GM23338 (cell line): ENCODE data around the gene MTIF3. TPM values are rescaled to one million over a fixed set of nuclear protein-coding genes. Genes with fewer than 3 reads are reported as not detected.

Experiments used
- ATAC-seq: fragments of 200-7000 bp; cut with Tn5 transposase; 3 replicates; pipeline ENCODE4 v1.9.1; 2020
- DNase-seq: peaks from one replicate; pipeline ENCODE4 v3.0.0-alpha.2; 2015; ENCODE audit warnings: low spot score
- H2AFZ ChIP-seq: fragments of 200-600 bp; sonication (generic); 2 replicates; pipeline ENCODE4 v1.8.0; 2016; ENCODE audit warnings: antibody characterized with exemption, mild to moderate bottlenecking, moderate library complexity
- H3F3A ChIP-seq: fragments of 200-600 bp; sonication (generic); replicated peaks from 2 replicates; pipeline ENCODE4 v1.8.0; 2017; ENCODE audit warnings: antibody characterized with exemption, mixed run types, low read depth
- H3K27ac ChIP-seq: fragments of 200-600 bp; sonication (generic); 2 replicates; pipeline ENCODE4 v1.6.1; 2016; ENCODE audit warnings: low read depth
- H3K27me3 ChIP-seq: fragments of 200-600 bp; sonication (generic); 2 replicates; pipeline ENCODE4 v1.8.0; 2016; ENCODE audit warnings: mild to moderate bottlenecking, mixed run types, moderate library complexity; ENCODE audit not compliant: insufficient read depth
- H3K36me3 ChIP-seq: fragments of 200-600 bp; sonication (generic); 2 replicates; pipeline ENCODE4 v1.8.0; 2016; ENCODE audit warnings: mild to moderate bottlenecking; ENCODE audit not compliant: insufficient read depth
- H3K4me1 ChIP-seq: fragments of 200-600 bp; sonication (generic); 2 replicates; pipeline ENCODE4 v1.8.0; 2016; ENCODE audit warnings: mild to moderate bottlenecking, moderate library complexity; ENCODE audit not compliant: insufficient read depth
- H3K4me2 ChIP-seq: fragments of 200-600 bp; sonication (generic); 2 replicates; pipeline ENCODE4 v1.7.1; 2017; ENCODE audit warnings: mixed run types
- H3K4me3 ChIP-seq: fragments of 200-600 bp; sonication (generic); 2 replicates; pipeline ENCODE4 v1.6.1; 2016; ENCODE audit warnings: mixed run types
- H3K79me2 ChIP-seq: fragments of 200-600 bp; sonication (generic); replicated peaks from 2 replicates; pipeline ENCODE4 v1.8.0; 2017; ENCODE audit warnings: mild to moderate bottlenecking; ENCODE audit not compliant: insufficient read depth
- H3K9me2 ChIP-seq: fragments of 200-600 bp; sonication (generic); 2 replicates; pipeline ENCODE4 v1.8.0; 2017; ENCODE audit not compliant: insufficient read depth
- H4K20me1 ChIP-seq: fragments of 200-600 bp; sonication (generic); replicated peaks from 2 replicates; pipeline ENCODE4 v1.8.0; 2017; ENCODE audit warnings: mild to moderate bottlenecking; ENCODE audit not compliant: insufficient read depth
- H3K27ac Mint-ChIP-seq: 2 replicates; pipeline ENCODE4 v1.8.0; 2020; ENCODE audit warnings: inconsistent platforms, mild to moderate bottlenecking, moderate library complexity, mixed read lengths
- H3K27me3 Mint-ChIP-seq: 3 replicates; pipeline ENCODE4 v1.8.0; 2022; ENCODE audit warnings: low read depth, mild to moderate bottlenecking, moderate library complexity, mixed read lengths, inconsistent platforms; ENCODE audit not compliant: insufficient read depth, poor library complexity
- H3K36me3 Mint-ChIP-seq: 3 replicates; pipeline ENCODE4 v1.8.0; 2021; ENCODE audit warnings: low read depth, mild to moderate bottlenecking, inconsistent platforms, moderate library complexity, mixed read lengths
- H3K4me1 Mint-ChIP-seq: 3 replicates; pipeline ENCODE4 v1.8.0; 2020; ENCODE audit warnings: mild to moderate bottlenecking, inconsistent platforms, mixed read lengths
- H3K4me3 Mint-ChIP-seq: 3 replicates; pipeline ENCODE4 v1.8.0; 2021; ENCODE audit warnings: moderate library complexity, mild to moderate bottlenecking, inconsistent platforms, mixed read lengths
- H3K9me3 Mint-ChIP-seq: 3 replicates; pipeline ENCODE4 v1.8.0; 2020; ENCODE audit warnings: moderate library complexity, mild to moderate bottlenecking, inconsistent platforms, mixed read lengths
- CREB1 ChIP-seq: fragments of 250-450 bp; sonication (Bioruptor Pico); IDR thresholded peaks from 2 replicates; pipeline ENCODE4 v1.5.0; 2020; ENCODE audit warnings: low read depth, mild to moderate bottlenecking, moderate library complexity
- EZH2 ChIP-seq: fragments of 200-600 bp; sonication (generic); IDR thresholded peaks from one replicate; pipeline ENCODE4 v1.8.0; 2017; ENCODE audit warnings: antibody characterized with exemption, mild to moderate bottlenecking, low read depth; ENCODE audit not compliant: unreplicated experiment
- JUNB ChIP-seq: IDR thresholded peaks from one replicate; pipeline ENCODE4 v1.6.1; 2016; ENCODE audit warnings: antibody characterized with exemption; ENCODE audit not compliant: unreplicated experiment
- POLR2AphosphoS5 ChIP-seq: IDR thresholded peaks from 2 replicates; pipeline ENCODE4 v1.6.1; 2016; ENCODE audit warnings: antibody characterized with exemption, low read depth
- ZNF114 ChIP-seq: fragments of 250-450 bp; sonication (Bioruptor Pico); IDR thresholded peaks from 2 replicates; pipeline ENCODE4 v1.5.0; 2020; ENCODE audit warnings: mild to moderate bottlenecking, moderate library complexity
- ZNF331 ChIP-seq: fragments of 250-450 bp; sonication (Bioruptor Pico); IDR thresholded peaks from 2 replicates; pipeline ENCODE4 v1.5.0; 2020; ENCODE audit warnings: low read depth, mild to moderate bottlenecking, moderate library complexity
- polyA plus RNA-seq: library from polyadenylated mRNA; unstranded; fragments of >200 nt; fragmentation: Nextera tagmentation; extraction: Ambion mirVana; gene quantifications from 2 replicates; pipeline ENCODE4 v1.2.1, GENCODE V29; 2016
- total RNA-seq: library from RNA; depleted of rRNA; stranded (reverse); fragments of >200 nt; shearing (Covaris generic); gene quantifications from 2 replicates; pipeline ENCODE4 v1.2.3, GENCODE V29; 2014
- TF ChIP-seq, protein P1 (sequence below): fragments of 250-450 bp; sonication (Bioruptor Pico); IDR thresholded peaks from 2 replicates; pipeline ENCODE4 v1.5.0; 2020; ENCODE audit warnings: mild to moderate bottlenecking, moderate library complexity

MTIF3 gene
- total and polyA plus RNA-seq, 2 experiments from 2014 or later = 33.0 to 152 TPM

DNA sequence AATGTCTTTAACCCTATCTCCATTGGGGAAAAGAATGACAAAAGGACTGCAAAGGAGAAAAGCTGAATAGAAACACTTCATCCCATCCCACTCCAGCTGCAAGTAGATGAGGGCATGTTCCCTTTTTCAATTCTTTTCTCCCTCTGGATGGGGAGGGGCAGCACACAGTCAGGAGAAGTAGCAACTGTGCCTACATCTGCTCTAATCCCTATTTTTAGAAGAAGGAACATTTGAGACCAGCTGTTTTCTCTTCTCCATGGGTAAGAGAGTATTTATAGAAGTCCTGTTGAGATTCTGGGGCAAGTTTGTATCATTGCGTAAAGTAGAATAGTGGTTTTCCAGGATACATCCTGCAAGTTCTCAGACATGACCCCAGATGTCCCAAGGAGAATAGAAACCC lies 35.2 kb downstream of the MTIF3 start (continued):
- TF ChIP-seq, protein P1, sequence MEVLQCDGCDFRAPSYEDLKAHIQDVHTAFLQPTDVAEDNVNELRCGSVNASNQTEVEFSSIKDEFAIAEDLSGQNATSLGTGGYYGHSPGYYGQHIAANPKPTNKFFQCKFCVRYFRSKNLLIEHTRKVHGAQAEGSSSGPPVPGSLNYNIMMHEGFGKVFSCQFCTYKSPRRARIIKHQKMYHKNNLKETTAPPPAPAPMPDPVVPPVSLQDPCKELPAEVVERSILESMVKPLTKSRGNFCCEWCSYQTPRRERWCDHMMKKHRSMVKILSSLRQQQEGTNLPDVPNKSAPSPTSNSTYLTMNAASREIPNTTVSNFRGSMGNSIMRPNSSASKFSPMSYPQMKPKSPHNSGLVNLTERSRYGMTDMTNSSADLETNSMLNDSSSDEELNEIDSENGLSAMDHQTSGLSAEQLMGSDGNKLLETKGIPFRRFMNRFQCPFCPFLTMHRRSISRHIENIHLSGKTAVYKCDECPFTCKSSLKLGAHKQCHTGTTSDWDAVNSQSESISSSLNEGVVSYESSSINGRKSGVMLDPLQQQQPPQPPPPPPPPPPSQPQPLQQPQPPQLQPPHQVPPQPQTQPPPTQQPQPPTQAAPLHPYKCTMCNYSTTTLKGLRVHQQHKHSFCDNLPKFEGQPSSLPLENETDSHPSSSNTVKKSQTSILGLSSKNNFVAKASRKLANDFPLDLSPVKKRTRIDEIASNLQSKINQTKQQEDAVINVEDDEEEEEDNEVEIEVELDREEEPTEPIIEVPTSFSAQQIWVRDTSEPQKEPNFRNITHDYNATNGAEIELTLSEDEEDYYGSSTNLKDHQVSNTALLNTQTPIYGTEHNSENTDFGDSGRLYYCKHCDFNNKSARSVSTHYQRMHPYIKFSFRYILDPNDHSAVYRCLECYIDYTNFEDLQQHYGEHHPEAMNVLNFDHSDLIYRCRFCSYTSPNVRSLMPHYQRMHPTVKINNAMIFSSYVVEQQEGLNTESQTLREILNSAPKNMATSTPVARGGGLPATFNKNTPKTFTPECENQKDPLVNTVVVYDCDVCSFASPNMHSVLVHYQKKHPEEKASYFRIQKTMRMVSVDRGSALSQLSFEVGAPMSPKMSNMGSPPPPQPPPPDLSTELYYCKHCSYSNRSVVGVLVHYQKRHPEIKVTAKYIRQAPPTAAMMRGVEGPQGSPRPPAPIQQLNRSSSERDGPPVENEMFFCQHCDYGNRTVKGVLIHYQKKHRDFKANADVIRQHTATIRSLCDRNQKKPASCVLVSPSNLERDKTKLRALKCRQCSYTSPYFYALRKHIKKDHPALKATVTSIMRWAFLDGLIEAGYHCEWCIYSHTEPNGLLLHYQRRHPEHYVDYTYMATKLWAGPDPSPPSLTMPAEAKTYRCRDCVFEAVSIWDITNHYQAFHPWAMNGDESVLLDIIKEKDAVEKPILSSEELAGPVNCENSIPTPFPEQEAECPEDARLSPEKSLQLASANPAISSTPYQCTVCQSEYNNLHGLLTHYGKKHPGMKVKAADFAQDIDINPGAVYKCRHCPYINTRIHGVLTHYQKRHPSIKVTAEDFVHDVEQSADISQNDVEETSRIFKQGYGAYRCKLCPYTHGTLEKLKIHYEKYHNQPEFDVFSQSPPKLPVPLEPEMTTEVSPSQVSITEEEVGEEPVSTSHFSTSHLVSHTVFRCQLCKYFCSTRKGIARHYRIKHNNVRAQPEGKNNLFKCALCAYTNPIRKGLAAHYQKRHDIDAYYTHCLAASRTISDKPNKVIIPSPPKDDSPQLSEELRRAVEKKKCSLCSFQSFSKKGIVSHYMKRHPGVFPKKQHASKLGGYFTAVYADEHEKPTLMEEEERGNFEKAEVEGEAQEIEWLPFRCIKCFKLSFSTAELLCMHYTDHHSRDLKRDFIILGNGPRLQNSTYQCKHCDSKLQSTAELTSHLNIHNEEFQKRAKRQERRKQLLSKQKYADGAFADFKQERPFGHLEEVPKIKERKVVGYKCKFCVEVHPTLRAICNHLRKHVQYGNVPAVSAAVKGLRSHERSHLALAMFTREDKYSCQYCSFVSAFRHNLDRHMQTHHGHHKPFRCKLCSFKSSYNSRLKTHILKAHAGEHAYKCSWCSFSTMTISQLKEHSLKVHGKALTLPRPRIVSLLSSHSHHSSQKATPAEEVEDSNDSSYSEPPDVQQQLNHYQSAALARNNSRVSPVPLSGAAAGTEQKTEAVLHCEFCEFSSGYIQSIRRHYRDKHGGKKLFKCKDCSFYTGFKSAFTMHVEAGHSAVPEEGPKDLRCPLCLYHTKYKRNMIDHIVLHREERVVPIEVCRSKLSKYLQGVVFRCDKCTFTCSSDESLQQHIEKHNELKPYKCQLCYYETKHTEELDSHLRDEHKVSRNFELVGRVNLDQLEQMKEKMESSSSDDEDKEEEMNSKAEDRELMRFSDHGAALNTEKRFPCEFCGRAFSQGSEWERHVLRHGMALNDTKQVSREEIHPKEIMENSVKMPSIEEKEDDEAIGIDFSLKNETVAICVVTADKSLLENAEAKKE (CRISPR knock-in tag) = no peak
- TF ChIP-seq ZNF331 (CRISPR knock-in tag) = no peak
- no peak for TF ChIP-seq ZNF114 (CRISPR knock-in tag)

DNA sequence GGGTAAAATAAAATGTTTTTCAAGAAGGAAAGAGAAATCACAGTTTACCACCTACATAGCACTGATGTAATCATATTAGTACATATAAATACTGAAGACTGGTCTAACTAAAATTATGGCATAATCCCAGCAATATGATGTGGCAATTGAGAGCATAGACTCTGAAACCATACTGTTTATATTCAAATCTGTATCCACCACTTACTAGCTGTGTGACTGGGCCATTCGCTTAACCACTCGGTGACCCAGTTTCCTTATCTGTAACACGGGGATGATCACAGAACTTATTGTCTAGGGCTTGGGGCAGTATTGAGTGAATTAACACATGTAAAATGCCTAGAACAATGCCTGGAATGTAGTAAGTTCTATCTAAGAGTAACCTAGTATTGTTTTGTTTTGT lies 39.0 kb downstream of the MTIF3 start:
- Histone ChIP-seq H3K36me3 (no peaks in the 10 kb centered on the region), H3K4me3 (no peak overlapping the region)
- H3K36me3 Mint-ChIP-seq = no peaks in the 10 kb centered on the region

DNA sequence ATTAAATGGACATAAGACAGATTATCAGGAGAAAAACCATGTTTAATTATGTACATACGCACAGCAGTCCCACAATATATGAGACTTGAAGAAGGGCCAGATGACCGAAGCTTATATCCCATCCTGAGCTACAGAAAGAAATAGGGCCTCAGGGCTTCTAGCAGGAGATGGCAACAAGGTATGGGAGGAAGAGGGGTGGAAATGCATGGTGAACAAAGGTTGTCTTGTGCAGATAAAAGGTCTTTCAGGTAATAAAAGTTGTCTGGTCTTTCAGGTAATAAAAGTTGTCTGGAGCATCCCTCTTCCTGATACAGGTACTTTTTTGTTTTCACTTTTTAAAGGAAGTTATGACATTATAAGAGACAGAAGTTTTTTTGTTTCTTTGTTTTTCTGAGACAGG lies 41.4 kb downstream of the MTIF3 start:
- Histone ChIP-seq H4K20me1 (no peaks in the 10 kb centered on the region), H3K9me2 (no peaks in the 10 kb centered on the region), H3K4me2 (no peak overlapping the region), H3F3A (no peaks in the 10 kb centered on the region), H3K4me3 (no peak overlapping the region), H3K79me2 (no peaks in the 10 kb centered on the region), H3K36me3 (no peaks in the 10 kb centered on the region), H2AFZ (no peak overlapping the region), H3K4me1 (no peaks in the 10 kb centered on the region), H3K27me3 (no peaks in the 10 kb centered on the region), H3K27ac (no peak overlapping the region)
- DNase-seq (no peak), ATAC-seq (no peak)
- H3K4me3 Mint-ChIP-seq = no peak overlapping the region
- H3K36me3 Mint-ChIP-seq = no peaks in the 10 kb centered on the region
- no peak overlapping the region for H3K27ac Mint-ChIP-seq
- H3K27me3 Mint-ChIP-seq = no peaks in the 10 kb centered on the region
- no peaks in the 10 kb centered on the region; the same call in 2 of the 3 replicates for H3K9me3 Mint-ChIP-seq
- H3K4me1 Mint-ChIP-seq = peaks cover 3% of the 10 kb centered on the region
- TF ChIP-seq JUNB = no peak
- TF ChIP-seq POLR2AphosphoS5 = no peak
- no peak for TF ChIP-seq CREB1

More for the DNA sequence above, 39.0 kb downstream of the MTIF3 start:
- Histone ChIP-seq H3K79me2 (no peaks in the 10 kb centered on the region), H3K27ac (no peak overlapping the region), H3K4me1 (no peaks in the 10 kb centered on the region), H4K20me1 (no peaks in the 10 kb centered on the region), H3F3A (no peaks in the 10 kb centered on the region), H3K4me2 (no peak overlapping the region), H3K9me2 (no peaks in the 10 kb centered on the region), H3K27me3 (no peaks in the 10 kb centered on the region), H2AFZ (no peak overlapping the region)
- H3K27me3 Mint-ChIP-seq = no peaks in the 10 kb centered on the region
- no peak overlapping the region for H3K4me3 Mint-ChIP-seq
- no peak overlapping the region for H3K27ac Mint-ChIP-seq
- no peak for TF ChIP-seq CREB1
- TF ChIP-seq ZNF331 (CRISPR knock-in tag) = no peak
- no peak for TF ChIP-seq EZH2
- no peak for TF ChIP-seq JUNB
- ATAC-seq (no peak), DNase-seq (no peak)
- H3K4me1 Mint-ChIP-seq = peaks cover 3% of the 10 kb centered on the region; the same call in 1 of the 3 replicates
- no peaks in the 10 kb centered on the region; the same call in 2 of the 3 replicates for H3K9me3 Mint-ChIP-seq
